MM.1S (cell line): ENCODE data around the gene TRIM38.
"Not testable (repeated sequence)": the region's sequence is repeated elsewhere in the genome, so short reads cannot be mapped to it uniquely, and the experiment has no call there.

Source experiments
- DNase-seq: peaks from one replicate; pipeline ENCODE4 v3.0.0-alpha.2; 2015
- H2AFZ ChIP-seq: fragments of 300-600 bp; sonication (generic); 2 replicates; pipeline ENCODE4 v1.6.0; 2016; ENCODE audit warnings: antibody characterized with exemption, low read length
- H3F3A ChIP-seq: fragments of 300-600 bp; sonication (generic); 2 replicates; pipeline ENCODE4 v1.6.1; 2016; ENCODE audit warnings: mild to moderate bottlenecking, antibody characterized with exemption, low read length, moderate library complexity, mixed read lengths; ENCODE audit not compliant: insufficient read depth
- H3K27ac ChIP-seq: fragments of 300-600 bp; sonication (generic); 2 replicates; pipeline ENCODE4 v1.5.1; 2016; ENCODE audit warnings: mild to moderate bottlenecking, low read length
- H3K27me3 ChIP-seq: fragments of 300-600 bp; sonication (generic); replicated peaks from 2 replicates; pipeline ENCODE4 v1.6.0; 2016; ENCODE audit warnings: low read length; ENCODE audit not compliant: insufficient read depth
- H3K36me3 ChIP-seq: fragments of 300-600 bp; sonication (generic); replicated peaks from 2 replicates; pipeline ENCODE4 v1.6.1; 2016; ENCODE audit warnings: mild to moderate bottlenecking, low read length, mixed read lengths; ENCODE audit not compliant: insufficient read depth
- H3K4me1 ChIP-seq: fragments of 300-600 bp; sonication (generic); 2 replicates; pipeline ENCODE4 v1.6.1; 2016; ENCODE audit warnings: low read length, mixed read lengths
- H3K4me2 ChIP-seq: fragments of 300-600 bp; sonication (generic); 2 replicates; pipeline ENCODE4 v1.6.0; 2016; ENCODE audit warnings: low read depth, low read length
- H3K4me3 ChIP-seq: fragments of 300-600 bp; sonication (generic); 2 replicates; pipeline ENCODE4 v1.5.1; 2016; ENCODE audit warnings: low read length, mixed read lengths
- H3K79me2 ChIP-seq: fragments of 300-600 bp; sonication (generic); 2 replicates; pipeline ENCODE4 v1.6.1; 2016; ENCODE audit warnings: mixed run types, low read length, mixed read lengths
- H3K9ac ChIP-seq: fragments of 300-600 bp; sonication (generic); 2 replicates; pipeline ENCODE4 v1.6.1; 2016; ENCODE audit warnings: low read length, mixed read lengths
- H3K9me2 ChIP-seq: fragments of 300-600 bp; sonication (generic); replicated peaks from 2 replicates; pipeline ENCODE4 v1.6.1; 2016; ENCODE audit warnings: mild to moderate bottlenecking, low read length, mixed read lengths; ENCODE audit not compliant: insufficient read depth
- H3K9me3 ChIP-seq: fragments of 300-600 bp; sonication (generic); replicated peaks from 2 replicates; pipeline ENCODE4 v1.6.1; 2016; ENCODE audit warnings: mild to moderate bottlenecking, low read length, mixed read lengths; ENCODE audit not compliant: insufficient read depth
- H4K20me1 ChIP-seq: fragments of 300-600 bp; sonication (generic); 2 replicates; pipeline ENCODE4 v1.6.1; 2016; ENCODE audit warnings: mild to moderate bottlenecking, low read length, moderate library complexity, mixed read lengths; ENCODE audit not compliant: insufficient read depth
- CTCF ChIP-seq: fragments of 300-600 bp; sonication (generic); IDR thresholded peaks from 2 replicates; pipeline ENCODE4 v1.5.1; 2016; ENCODE audit warnings: antibody characterized with exemption, low read length, mixed read lengths
- EZH2 ChIP-seq: fragments of 300-600 bp; sonication (generic); optimal IDR thresholded peaks from 2 replicates; pipeline ENCODE3; 2017; ENCODE audit warnings: low read depth, mild to moderate bottlenecking, antibody characterized with exemption, low read length, mixed read lengths
- EZH2phosphoT487 ChIP-seq: fragments of 300-600 bp; sonication (generic); IDR thresholded peaks from 2 replicates; pipeline ENCODE4 v1.6.1; 2018; ENCODE audit warnings: antibody characterized with exemption, low read length

Gene TRIM38

GRCh38 chr6:26009817-26010216 lies 47.2 kb downstream of the TRIM38 start:
- no peaks in the 10 kb centered on the region for H3K36me3 ChIP-seq
- no peak overlapping the region for H3K4me3 ChIP-seq
- no peak for DNase-seq
- H3K27ac ChIP-seq: no peak overlapping the region
- no peak overlapping the region for H3K4me2 ChIP-seq
- TF ChIP-seq EZH2phosphoT487: no peak
- TF ChIP-seq CTCF: no peak
- no peak for TF ChIP-seq EZH2
- H3K79me2 ChIP-seq: no peaks in the 10 kb centered on the region
- H3K9me2 ChIP-seq: no peaks in the 10 kb centered on the region
- H3K27me3 ChIP-seq: no peaks in the 10 kb centered on the region
- no peak overlapping the region for H3K9ac ChIP-seq
- no peak overlapping the region for H2AFZ ChIP-seq
- H3F3A ChIP-seq: no peaks in the 10 kb centered on the region
- no peaks in the 10 kb centered on the region for H3K9me3 ChIP-seq
- no peaks in the 10 kb centered on the region for H3K4me1 ChIP-seq
- no peaks in the 10 kb centered on the region for H4K20me1 ChIP-seq

- Histone ChIP-seq H3K79me2 (no peaks in the 10 kb centered on the region), H4K20me1 (no peaks in the 10 kb centered on the region), H3K9me3 (no peaks in the 10 kb centered on the region), H2AFZ (no peak overlapping the region), H3F3A (no peaks in the 10 kb centered on the region), H3K4me1 (no peaks in the 10 kb centered on the region), H3K27me3 (no peaks in the 10 kb centered on the region), H3K36me3 (no peaks in the 10 kb centered on the region), H3K4me2 (no peak overlapping the region), H3K27ac (no peak overlapping the region), H3K9ac (no peak overlapping the region), H3K9me2 (no peaks in the 10 kb centered on the region), H3K4me3 (no peak overlapping the region)
- TF ChIP-seq EZH2phosphoT487 (no peak), CTCF (no peak), EZH2 (no peak)
- no peak for DNase-seq
Measured at GRCh38 chr6:26012061-26012460, 49.5 kb downstream of the TRIM38 start.

- H3K4me1 ChIP-seq, H3K4me3 ChIP-seq, H3K4me2 ChIP-seq, H3K27me3 ChIP-seq, H3F3A ChIP-seq, H3K9me2 ChIP-seq, H3K36me3 ChIP-seq, H4K20me1 ChIP-seq, H3K27ac ChIP-seq, H3K79me2 ChIP-seq, H2AFZ ChIP-seq, H3K9me3 ChIP-seq, H3K9ac ChIP-seq, DNase-seq: not testable (repeated sequence)
Measured at GRCh38 chr6:26014386-26014785, 51.8 kb downstream of the TRIM38 start.

- no peak overlapping the region for H3K9ac ChIP-seq
- no peaks in the 10 kb centered on the region for H3K9me3 ChIP-seq
- no peaks in the 10 kb centered on the region for H3K4me1 ChIP-seq
- 0 out of 2 replicates have a peak overlapping the region, but pooled peaks have one; percentile 25 for H3K4me2 ChIP-seq
- no peak for DNase-seq
- H2AFZ ChIP-seq: no peak overlapping the region
- no peaks in the 10 kb centered on the region for H3K27me3 ChIP-seq
- no peak overlapping the region for H3K4me3 ChIP-seq
- H3K36me3 ChIP-seq: no peaks in the 10 kb centered on the region
- H3K9me2 ChIP-seq: no peaks in the 10 kb centered on the region
- no peaks in the 10 kb centered on the region for H3K79me2 ChIP-seq
- TF ChIP-seq EZH2phosphoT487 (no peak), EZH2 (no peak), CTCF (no peak)
- 0 out of 2 replicates have a peak, but pooled peaks cover 5% of the 10 kb centered on the region for H3F3A ChIP-seq
- H3K27ac ChIP-seq: no peak overlapping the region
- H4K20me1 ChIP-seq: no peaks in the 10 kb centered on the region
Measured at GRCh38 chr6:26016245-26016962, 53.8 kb downstream of the TRIM38 start.
